ENCODE data around the gene CYP4Z1. TPM values are rescaled to one million over a fixed set of nuclear protein-coding genes. Genes with fewer than 3 reads are reported as not detected.

The CYP4Z1 gene
- total and polyA plus RNA-seq, 9 of the 15 experiments (the other 6 are each of a cell fraction or from before 2014, with no cell fraction given) = not detected

- TF ChIP-seq, protein P1, sequence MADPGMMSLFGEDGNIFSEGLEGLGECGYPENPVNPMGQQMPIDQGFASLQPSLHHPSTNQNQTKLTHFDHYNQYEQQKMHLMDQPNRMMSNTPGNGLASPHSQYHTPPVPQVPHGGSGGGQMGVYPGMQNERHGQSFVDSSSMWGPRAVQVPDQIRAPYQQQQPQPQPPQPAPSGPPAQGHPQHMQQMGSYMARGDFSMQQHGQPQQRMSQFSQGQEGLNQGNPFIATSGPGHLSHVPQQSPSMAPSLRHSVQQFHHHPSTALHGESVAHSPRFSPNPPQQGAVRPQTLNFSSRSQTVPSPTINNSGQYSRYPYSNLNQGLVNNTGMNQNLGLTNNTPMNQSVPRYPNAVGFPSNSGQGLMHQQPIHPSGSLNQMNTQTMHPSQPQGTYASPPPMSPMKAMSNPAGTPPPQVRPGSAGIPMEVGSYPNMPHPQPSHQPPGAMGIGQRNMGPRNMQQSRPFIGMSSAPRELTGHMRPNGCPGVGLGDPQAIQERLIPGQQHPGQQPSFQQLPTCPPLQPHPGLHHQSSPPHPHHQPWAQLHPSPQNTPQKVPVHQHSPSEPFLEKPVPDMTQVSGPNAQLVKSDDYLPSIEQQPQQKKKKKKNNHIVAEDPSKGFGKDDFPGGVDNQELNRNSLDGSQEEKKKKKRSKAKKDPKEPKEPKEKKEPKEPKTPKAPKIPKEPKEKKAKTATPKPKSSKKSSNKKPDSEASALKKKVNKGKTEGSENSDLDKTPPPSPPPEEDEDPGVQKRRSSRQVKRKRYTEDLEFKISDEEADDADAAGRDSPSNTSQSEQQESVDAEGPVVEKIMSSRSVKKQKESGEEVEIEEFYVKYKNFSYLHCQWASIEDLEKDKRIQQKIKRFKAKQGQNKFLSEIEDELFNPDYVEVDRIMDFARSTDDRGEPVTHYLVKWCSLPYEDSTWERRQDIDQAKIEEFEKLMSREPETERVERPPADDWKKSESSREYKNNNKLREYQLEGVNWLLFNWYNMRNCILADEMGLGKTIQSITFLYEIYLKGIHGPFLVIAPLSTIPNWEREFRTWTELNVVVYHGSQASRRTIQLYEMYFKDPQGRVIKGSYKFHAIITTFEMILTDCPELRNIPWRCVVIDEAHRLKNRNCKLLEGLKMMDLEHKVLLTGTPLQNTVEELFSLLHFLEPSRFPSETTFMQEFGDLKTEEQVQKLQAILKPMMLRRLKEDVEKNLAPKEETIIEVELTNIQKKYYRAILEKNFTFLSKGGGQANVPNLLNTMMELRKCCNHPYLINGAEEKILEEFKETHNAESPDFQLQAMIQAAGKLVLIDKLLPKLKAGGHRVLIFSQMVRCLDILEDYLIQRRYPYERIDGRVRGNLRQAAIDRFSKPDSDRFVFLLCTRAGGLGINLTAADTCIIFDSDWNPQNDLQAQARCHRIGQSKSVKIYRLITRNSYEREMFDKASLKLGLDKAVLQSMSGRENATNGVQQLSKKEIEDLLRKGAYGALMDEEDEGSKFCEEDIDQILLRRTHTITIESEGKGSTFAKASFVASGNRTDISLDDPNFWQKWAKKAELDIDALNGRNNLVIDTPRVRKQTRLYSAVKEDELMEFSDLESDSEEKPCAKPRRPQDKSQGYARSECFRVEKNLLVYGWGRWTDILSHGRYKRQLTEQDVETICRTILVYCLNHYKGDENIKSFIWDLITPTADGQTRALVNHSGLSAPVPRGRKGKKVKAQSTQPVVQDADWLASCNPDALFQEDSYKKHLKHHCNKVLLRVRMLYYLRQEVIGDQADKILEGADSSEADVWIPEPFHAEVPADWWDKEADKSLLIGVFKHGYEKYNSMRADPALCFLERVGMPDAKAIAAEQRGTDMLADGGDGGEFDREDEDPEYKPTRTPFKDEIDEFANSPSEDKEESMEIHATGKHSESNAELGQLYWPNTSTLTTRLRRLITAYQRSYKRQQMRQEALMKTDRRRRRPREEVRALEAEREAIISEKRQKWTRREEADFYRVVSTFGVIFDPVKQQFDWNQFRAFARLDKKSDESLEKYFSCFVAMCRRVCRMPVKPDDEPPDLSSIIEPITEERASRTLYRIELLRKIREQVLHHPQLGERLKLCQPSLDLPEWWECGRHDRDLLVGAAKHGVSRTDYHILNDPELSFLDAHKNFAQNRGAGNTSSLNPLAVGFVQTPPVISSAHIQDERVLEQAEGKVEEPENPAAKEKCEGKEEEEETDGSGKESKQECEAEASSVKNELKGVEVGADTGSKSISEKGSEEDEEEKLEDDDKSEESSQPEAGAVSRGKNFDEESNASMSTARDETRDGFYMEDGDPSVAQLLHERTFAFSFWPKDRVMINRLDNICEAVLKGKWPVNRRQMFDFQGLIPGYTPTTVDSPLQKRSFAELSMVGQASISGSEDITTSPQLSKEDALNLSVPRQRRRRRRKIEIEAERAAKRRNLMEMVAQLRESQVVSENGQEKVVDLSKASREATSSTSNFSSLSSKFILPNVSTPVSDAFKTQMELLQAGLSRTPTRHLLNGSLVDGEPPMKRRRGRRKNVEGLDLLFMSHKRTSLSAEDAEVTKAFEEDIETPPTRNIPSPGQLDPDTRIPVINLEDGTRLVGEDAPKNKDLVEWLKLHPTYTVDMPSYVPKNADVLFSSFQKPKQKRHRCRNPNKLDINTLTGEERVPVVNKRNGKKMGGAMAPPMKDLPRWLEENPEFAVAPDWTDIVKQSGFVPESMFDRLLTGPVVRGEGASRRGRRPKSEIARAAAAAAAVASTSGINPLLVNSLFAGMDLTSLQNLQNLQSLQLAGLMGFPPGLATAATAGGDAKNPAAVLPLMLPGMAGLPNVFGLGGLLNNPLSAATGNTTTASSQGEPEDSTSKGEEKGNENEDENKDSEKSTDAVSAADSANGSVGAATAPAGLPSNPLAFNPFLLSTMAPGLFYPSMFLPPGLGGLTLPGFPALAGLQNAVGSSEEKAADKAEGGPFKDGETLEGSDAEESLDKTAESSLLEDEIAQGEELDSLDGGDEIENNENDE (IDR thresholded peaks at IDR 0.05; ENCODE audit: low read depth, low read length) = no peak
- TF ChIP-seq NFXL1 (CRISPR knock-in tag; IDR thresholded peaks at IDR 0.05) = no peak
- TF ChIP-seq ZNF57 (CRISPR knock-in tag; IDR thresholded peaks at IDR 0.05) = no peak
- no peak for TF ChIP-seq TOE1 (IDR thresholded peaks at IDR 0.05; ENCODE audit: borderline replicate concordance)
- no peak for TF ChIP-seq TOE1 (CRISPR knock-in tag; IDR thresholded peaks at IDR 0.05; ENCODE audit: borderline replicate concordance, low read depth)
- TF ChIP-seq IRF1 (CRISPR knock-in tag; IDR thresholded peaks at IDR 0.05; ENCODE audit: borderline replicate concordance) = no peak
- no peak for TF ChIP-seq DACH1 (IDR thresholded peaks at IDR 0.05; ENCODE audit: partially characterized antibody)
- TF ChIP-seq, protein P2, sequence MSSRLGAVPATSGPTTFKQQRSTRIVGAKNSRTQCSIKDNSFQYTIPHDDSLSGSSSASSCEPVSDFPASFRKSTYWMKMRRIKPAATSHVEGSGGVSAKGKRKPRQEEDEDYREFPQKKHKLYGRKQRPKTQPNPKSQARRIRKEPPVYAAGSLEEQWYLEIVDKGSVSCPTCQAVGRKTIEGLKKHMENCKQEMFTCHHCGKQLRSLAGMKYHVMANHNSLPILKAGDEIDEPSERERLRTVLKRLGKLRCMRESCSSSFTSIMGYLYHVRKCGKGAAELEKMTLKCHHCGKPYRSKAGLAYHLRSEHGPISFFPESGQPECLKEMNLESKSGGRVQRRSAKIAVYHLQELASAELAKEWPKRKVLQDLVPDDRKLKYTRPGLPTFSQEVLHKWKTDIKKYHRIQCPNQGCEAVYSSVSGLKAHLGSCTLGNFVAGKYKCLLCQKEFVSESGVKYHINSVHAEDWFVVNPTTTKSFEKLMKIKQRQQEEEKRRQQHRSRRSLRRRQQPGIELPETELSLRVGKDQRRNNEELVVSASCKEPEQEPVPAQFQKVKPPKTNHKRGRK (tag; IDR thresholded peaks at IDR 0.05) = no peak
- no peak for TF ChIP-seq SAFB2 (IDR thresholded peaks at IDR 0.05; ENCODE audit: borderline replicate concordance, low read depth, low read length, severe bottlenecking)
- TF ChIP-seq PYGO2 (tag; IDR thresholded peaks at IDR 0.05) = no peak
- TF ChIP-seq, protein P3, sequence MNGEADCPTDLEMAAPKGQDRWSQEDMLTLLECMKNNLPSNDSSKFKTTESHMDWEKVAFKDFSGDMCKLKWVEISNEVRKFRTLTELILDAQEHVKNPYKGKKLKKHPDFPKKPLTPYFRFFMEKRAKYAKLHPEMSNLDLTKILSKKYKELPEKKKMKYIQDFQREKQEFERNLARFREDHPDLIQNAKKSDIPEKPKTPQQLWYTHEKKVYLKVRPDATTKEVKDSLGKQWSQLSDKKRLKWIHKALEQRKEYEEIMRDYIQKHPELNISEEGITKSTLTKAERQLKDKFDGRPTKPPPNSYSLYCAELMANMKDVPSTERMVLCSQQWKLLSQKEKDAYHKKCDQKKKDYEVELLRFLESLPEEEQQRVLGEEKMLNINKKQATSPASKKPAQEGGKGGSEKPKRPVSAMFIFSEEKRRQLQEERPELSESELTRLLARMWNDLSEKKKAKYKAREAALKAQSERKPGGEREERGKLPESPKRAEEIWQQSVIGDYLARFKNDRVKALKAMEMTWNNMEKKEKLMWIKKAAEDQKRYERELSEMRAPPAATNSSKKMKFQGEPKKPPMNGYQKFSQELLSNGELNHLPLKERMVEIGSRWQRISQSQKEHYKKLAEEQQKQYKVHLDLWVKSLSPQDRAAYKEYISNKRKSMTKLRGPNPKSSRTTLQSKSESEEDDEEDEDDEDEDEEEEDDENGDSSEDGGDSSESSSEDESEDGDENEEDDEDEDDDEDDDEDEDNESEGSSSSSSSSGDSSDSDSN (IDR thresholded peaks at IDR 0.05; ENCODE audit: borderline replicate concordance in 1 of 2, low read depth in 2 of 2, low read length in 2 of 2) = no peak
Measured at GRCh38 chr1:47113178-47113577, 46.1 kb downstream of the CYP4Z1 start (continued).
